NCI-H146 treated with DMSO at 0.1 percent for 48 hours (cell line): ENCODE measurements around the gene ZXDC.

ENCODE experiments used
- DNase-seq: peaks from one replicate; lab custom pipeline; 2025; ENCODE audit not compliant: unreplicated experiment; lab: John Stamatoyannopoulos, UW

Gene ZXDC

GRCh38 chr3:126454437-126455198 lies 21.1 kb downstream of the ZXDC start:
- no peak for DNase-seq

- no peak for DNase-seq
These were observed 21.7 kb downstream of the ZXDC start for GRCh38 chr3:126454025-126454424.

GRCh38 chr3:126452213-126452612 lies 23.5 kb downstream of the ZXDC start:
- no peak for DNase-seq

GRCh38 chr3:126451511-126451910 lies 24.2 kb downstream of the ZXDC start:
- DNase-seq: no peak

- no peak for DNase-seq
These were observed 24.9 kb downstream of the ZXDC start for GRCh38 chr3:126450744-126451143.

GRCh38 chr3:126450219-126450618 lies 25.5 kb downstream of the ZXDC start:
- DNase-seq: no peak

GRCh38 chr3:126449621-126450051 lies 26.1 kb downstream of the ZXDC start:
- no peak for DNase-seq

- no peak for DNase-seq
These were observed 26.9 kb downstream of the ZXDC start for GRCh38 chr3:126448893-126449180.

- DNase-seq: no peak
These were observed 27.4 kb downstream of the ZXDC start for GRCh38 chr3:126448136-126448892.

GRCh38 chr3:126447456-126448106 lies 28.1 kb downstream of the ZXDC start:
- no peak for DNase-seq

- DNase-seq: no peak
These were observed 28.9 kb downstream of the ZXDC start for GRCh38 chr3:126446791-126447190.

- DNase-seq: no peak
These were observed 29.4 kb downstream of the ZXDC start for GRCh38 chr3:126446301-126446700.

- no peak for DNase-seq
These were observed 30.2 kb downstream of the ZXDC start for GRCh38 chr3:126445506-126445905.

- no peak for DNase-seq
These were observed 32.8 kb downstream of the ZXDC start for GRCh38 chr3:126442856-126443242.

GRCh38 chr3:126442094-126442855 lies 33.4 kb downstream of the ZXDC start:
- no peak for DNase-seq

GRCh38 chr3:126441256-126441880 lies 34.3 kb downstream of the ZXDC start:
- DNase-seq: no peak

- no peak for DNase-seq
These were observed 35.0 kb downstream of the ZXDC start for GRCh38 chr3:126440709-126440995.

GRCh38 chr3:126439968-126440708 lies 35.6 kb downstream of the ZXDC start:
- no peak for DNase-seq

- no peak for DNase-seq
These were observed 36.2 kb downstream of the ZXDC start for GRCh38 chr3:126439346-126439967.

GRCh38 chr3:126438746-126439145 lies 36.9 kb downstream of the ZXDC start:
- no peak for DNase-seq
